GM04504 (cell line): ENCODE data around the gene PCDH12.

Experiments used
- DNase-seq: peaks from one replicate; pipeline ENCODE4 v3.0.0-alpha.2; 2012; ENCODE audit warnings: low read depth

The PCDH12 gene

DNA sequence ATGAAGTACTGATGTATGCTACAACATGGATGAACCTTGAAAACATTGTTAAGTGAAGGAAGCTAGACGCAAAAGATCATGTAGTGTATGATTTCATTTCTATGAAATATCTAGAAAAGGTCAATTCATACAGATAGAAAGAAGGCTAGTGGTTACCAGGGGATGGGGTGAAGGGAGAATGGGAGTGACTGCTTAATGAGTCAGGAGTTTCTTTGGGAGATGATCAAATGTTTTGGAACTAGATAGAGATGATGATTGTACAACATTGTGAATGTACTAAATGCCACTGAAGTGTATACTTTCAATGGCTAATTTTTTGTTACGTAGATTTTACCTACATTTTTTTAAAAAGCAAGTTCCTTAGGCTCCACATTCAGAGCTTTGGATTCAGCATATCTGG lies 49.2 kb downstream of the PCDH12 start:
- no peak for DNase-seq

GRCh38 chr5:141906972-141907371 lies 51.0 kb downstream of the PCDH12 start:
- no peak for DNase-seq

DNA sequence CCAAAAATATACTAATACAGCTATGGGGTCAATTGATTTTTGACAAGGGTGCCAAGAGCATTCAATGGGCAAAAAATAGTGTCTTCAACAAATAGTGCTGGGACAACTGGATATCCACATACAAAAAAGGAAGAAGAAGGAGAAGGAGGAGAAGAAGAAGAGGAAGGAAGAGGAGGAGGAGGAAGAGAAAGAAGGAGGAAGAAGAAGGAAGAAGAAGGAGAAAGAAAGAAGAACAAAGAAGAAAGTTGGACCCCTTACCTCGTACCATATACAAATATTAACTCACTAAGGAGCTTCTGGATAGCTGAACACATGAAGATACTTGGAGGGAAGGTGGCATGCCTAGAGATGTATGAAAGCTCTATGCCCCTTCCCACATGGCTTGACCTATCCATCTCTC lies 51.5 kb downstream of the PCDH12 start:
- DNase-seq: no peak

- DNase-seq: no peak
Measured at GRCh38 chr5:141904551-141904950, 53.5 kb downstream of the PCDH12 start.

DNA sequence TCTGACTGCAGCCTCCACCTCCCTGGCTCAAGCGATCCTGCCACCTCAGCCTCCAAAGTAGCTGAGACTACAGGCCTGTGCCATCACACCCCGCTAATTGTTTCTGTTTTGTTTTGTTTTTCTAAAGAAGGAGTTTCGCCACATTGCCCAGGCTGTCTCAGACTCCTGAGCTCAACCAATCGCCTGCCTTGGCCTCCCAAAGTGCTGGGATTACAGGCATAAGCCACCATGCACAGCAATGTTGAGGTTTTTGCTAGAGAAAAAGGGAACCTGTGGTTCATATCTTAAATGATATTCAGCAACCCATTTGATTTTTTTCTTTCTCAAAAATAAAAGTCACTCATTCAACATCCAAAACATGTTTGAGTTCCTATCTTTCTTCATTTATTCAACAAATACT lies 54.7 kb downstream of the PCDH12 start:
- no peak for DNase-seq

DNA sequence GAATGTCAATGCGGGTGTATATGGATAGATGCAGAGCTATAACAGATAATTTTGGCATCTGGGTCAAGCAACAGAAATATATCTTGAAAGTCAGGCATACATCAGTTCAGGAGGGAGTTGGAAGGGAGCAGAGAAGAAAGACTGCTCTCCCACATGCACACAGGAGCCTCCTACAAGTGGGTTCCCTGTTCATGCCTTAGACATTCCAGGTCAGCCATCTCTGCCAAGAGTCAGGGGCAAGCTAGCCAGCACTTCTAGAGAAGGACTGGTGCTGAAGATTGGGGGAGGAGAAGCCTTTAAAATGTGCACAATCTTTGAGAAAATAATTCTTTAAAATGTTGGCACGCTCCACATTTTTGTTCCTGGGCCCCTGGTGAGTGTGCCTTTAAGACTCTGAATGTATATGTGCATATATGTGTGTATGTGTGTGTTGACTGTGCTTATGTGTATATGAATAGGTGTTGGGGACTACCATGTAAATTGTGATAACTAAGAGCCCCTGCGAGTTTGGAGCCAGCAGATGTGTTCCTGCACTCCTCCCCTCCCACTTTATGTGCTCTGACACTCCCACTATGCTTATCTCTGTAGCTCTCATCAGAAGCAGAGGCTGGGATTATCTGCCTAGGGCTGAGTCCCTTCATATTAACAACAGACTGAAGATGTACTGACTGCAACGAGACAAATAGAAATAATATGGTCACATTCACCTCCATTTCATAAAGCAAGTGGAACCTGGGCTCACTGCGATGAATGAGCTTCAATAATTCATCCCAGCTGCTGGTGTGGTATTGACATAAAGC lies 55.8 kb downstream of the PCDH12 start:
- no peak for DNase-seq

DNA sequence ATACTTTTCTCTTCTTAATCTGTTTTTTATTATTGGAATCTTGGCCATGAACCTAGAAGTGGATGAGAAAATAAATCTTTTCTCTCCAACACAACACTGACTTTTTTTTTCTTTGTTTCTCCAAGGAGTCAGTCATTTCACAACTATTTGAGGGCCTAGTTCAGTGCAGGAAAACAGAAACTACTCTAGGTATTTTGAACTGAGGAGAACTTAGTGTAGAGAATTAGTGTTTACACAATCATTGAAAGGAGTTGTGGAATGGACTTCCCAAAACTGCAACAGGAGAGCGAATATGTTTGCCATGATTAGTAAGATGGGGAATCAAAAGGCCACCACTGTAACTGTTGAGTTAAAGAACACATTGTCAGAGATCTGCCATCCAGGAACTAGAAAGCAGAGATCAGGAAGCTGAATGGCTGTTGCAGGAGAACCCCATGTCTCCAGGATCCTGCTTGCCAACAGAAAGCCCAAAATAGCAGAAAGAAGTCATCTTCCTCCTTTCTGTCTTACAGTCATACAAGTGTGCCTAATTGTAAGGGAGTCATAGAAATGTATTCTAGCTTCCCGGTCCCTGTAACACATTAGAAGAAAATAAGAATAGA lies 59.5 kb downstream of the PCDH12 start:
- DNase-seq: no peak

GRCh38 chr5:141897425-141897824 lies 60.6 kb downstream of the PCDH12 start:
- no peak for DNase-seq
